OCI-LY7 (cell line): ENCODE results near the gene CA5A.

Experiments used
- EZH2phosphoT487 ChIP-seq: fragments of 200-600 bp; sonication (generic); IDR thresholded peaks from 2 replicates; pipeline ENCODE4 v1.6.1; 2018; ENCODE audit warnings: low read depth, borderline replicate concordance, mild to moderate bottlenecking, mixed run types, antibody characterized with exemption, low read length, moderate library complexity, mixed read lengths
- TF ChIP-seq, protein P1 (sequence below): fragments of 200-600 bp; sonication (generic); conservative IDR thresholded peaks from 2 replicates; pipeline ENCODE4 v1.5.1; 2014; ENCODE audit warnings: mild to moderate bottlenecking, antibody characterized with exemption, low read length, moderate library complexity, mixed read lengths

DNA sequence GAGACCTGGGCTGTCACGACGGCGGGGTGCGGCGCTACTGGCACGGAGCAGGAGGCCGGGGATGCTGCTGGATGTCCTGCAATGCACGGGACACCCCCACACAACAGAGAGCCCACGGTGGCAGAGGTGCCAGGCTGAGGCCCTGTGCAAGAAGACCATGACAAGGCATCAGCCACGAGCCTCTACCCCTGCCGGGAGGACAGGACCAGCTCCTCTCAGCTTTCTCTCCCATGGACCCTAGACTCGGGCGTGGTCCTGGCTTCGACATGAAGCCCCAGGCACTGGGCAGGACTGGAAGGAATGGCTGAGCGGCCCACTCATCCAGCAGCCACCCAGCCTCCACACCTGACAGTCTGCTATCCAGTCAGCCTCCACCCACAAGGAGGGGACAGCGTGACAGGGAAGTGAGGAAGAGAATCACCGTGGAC, 92.6 kb downstream of the CA5A start:
- TF ChIP-seq, protein P1, sequence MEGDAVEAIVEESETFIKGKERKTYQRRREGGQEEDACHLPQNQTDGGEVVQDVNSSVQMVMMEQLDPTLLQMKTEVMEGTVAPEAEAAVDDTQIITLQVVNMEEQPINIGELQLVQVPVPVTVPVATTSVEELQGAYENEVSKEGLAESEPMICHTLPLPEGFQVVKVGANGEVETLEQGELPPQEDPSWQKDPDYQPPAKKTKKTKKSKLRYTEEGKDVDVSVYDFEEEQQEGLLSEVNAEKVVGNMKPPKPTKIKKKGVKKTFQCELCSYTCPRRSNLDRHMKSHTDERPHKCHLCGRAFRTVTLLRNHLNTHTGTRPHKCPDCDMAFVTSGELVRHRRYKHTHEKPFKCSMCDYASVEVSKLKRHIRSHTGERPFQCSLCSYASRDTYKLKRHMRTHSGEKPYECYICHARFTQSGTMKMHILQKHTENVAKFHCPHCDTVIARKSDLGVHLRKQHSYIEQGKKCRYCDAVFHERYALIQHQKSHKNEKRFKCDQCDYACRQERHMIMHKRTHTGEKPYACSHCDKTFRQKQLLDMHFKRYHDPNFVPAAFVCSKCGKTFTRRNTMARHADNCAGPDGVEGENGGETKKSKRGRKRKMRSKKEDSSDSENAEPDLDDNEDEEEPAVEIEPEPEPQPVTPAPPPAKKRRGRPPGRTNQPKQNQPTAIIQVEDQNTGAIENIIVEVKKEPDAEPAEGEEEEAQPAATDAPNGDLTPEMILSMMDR = no peak
- TF ChIP-seq EZH2phosphoT487 = no peak
